ENCODE data around the gene CDC34.
A peak's percentile ranks its signal among the peaks of the same experiment; 100 is the strongest.

DNA sequence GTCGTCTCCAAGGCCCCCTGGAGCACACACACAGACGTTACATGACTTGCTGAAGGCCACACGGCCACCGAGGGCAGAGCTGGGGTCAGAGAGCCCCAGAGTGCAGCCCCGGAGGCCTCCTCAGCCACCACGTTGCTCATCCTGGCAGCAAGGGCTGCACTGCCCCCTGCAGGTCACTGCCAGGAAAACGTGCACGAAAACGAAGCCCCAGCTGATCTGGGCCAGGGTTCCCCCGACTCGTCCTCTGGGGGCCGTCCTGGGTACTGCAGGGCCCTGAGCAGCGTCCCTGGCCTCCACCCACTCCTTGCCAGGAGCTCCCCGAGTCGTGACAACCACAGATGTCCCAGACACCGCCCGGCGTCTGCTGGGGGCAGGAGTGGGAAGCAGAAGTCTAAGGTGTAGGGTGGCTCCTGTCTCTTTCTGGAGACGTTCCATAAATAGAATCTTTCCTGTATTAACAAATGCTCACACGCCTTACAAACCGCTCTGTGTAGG lies 20.9 kb upstream of the CDC34 start:
- TF ChIP-seq POLR2AphosphoS5 (IDR thresholded peaks at IDR 0.05) (no peak), POLR2A (IDR thresholded peaks at IDR 0.05) (no peak)
- TF ChIP-seq, protein P1, sequence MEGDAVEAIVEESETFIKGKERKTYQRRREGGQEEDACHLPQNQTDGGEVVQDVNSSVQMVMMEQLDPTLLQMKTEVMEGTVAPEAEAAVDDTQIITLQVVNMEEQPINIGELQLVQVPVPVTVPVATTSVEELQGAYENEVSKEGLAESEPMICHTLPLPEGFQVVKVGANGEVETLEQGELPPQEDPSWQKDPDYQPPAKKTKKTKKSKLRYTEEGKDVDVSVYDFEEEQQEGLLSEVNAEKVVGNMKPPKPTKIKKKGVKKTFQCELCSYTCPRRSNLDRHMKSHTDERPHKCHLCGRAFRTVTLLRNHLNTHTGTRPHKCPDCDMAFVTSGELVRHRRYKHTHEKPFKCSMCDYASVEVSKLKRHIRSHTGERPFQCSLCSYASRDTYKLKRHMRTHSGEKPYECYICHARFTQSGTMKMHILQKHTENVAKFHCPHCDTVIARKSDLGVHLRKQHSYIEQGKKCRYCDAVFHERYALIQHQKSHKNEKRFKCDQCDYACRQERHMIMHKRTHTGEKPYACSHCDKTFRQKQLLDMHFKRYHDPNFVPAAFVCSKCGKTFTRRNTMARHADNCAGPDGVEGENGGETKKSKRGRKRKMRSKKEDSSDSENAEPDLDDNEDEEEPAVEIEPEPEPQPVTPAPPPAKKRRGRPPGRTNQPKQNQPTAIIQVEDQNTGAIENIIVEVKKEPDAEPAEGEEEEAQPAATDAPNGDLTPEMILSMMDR (IDR thresholded peaks at IDR 0.05) = peak; percentile 76 to 97
